NCI-H446 treated with DMSO at 0.1 percent for 48 hours (cell line): Measurements from ENCODE around the gene PLCB1.
"Not testable (repeated sequence)": the region's sequence is repeated elsewhere in the genome, so short reads cannot be mapped to it uniquely, and the experiment has no call there.

Experiments used
- DNase-seq: peaks from one replicate; lab custom pipeline; 2025; lab: John Stamatoyannopoulos, UW

Gene PLCB1

DNA sequence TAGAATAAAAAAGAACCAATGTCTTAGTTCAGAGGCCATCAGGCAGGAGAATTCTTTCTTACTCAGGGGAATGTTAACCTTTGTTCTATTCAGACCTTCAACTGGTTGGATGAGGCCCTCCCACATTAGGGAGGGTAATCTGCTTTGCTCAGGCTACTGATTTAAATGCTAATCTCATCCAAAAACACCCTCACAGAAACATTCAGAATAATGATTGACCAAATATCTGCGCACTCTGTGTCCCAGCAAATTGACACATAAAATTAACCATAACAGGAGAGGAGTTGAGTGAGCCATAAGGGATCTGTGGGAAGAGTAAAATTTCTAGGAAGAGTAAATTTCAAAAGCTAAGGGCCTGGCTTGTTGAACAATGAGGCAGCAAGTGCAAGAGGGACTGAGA is 702.8 kb downstream of the PLCB1 start:
- DNase-seq: no peak

- DNase-seq: no peak
Observed at GRCh38 chr20:8837396-8837795, 705.3 kb downstream of the PLCB1 start.

GRCh38 chr20:8842525-8842924 is 710.5 kb downstream of the PLCB1 start:
- DNase-seq: no peak

DNA sequence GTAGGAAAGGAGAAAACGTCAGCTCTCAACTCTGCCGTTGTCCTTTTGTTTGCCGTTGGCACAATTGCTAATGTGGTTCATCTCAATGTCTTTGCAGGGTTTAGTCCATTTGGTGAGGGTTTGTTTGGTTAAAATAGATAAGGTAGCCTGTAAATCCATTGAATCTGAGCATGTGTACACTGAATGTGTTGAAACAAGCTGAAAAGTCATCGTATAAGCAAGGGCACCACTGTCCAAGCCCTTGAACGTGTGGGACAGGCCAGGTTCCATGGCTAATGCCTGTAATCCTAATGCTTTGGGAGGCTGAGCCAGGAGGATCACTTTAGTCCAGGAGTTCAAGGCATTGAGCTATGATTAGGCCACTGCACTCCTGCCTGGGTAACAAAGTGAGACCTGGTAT is 712.1 kb downstream of the PLCB1 start:
- no peak for DNase-seq

- DNase-seq: no peak
Observed at GRCh38 chr20:8849990-8850389, 717.9 kb downstream of the PLCB1 start.

DNA sequence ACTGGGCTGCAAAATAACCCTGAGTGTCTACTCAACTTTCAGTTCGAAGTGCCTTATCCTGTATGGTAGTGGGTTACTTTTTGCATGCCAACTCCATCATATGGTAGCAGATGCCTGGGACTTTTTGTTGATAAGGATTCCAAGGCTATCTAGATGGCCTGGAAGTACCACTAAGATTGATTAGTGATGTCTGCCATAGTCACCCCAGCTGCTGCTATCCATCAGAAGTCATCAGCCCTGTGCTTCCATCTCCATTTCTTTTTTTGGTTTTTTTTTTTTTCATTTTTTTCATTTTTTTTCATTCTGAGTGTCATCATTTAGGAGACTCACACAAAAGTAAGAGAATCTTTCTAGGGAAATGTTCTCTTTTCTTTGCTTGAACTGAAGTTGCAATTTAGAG is 719.4 kb downstream of the PLCB1 start:
- no peak for DNase-seq

GRCh38 chr20:8851919-8852318 is 719.9 kb downstream of the PLCB1 start:
- DNase-seq: not testable (repeated sequence)

- DNase-seq: not testable (repeated sequence)
Observed at GRCh38 chr20:8853211-8853610, 721.1 kb downstream of the PLCB1 start.

- DNase-seq: peak; percentile 56
Observed at GRCh38 chr20:8853805-8854338, 721.8 kb downstream of the PLCB1 start.

DNA sequence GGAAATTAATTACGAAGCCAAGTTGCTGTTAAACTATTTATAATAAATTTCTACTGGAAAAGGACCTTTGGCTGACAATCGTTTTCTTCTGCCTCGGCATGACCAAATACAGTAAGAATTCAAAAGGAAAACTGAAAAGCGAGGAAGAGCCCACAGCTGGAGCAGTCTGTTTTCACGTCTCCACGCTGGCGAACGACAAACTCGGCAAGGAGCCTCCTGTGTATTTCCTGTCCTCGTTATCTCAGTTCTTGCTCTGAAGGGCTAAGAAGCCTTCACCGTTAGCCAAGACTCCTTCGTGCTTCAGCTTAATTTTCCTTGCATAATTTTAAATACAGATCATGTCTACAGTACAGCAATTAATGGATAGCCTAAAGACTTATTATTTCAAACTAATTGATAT is 722.5 kb downstream of the PLCB1 start:
- DNase-seq: no peak

DNA sequence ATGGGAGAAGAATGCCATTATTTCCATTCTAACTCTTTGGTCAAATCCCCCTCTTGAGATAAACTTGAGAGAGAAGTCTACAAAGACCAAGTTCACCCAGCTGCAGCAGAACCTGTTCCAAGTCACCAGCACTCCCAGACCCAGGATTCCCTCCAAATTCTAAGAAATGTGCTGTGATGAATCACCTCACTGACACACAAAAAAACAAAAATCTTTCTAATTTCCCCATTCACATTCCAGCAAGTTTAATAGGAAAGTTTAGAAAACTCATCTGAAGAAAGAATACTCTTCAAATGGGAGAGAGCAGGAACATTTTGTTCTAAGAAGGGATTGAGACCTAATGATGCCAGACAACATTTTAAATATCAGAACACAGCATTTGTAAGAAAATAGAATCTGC is 723.2 kb downstream of the PLCB1 start:
- DNase-seq: no peak

DNA sequence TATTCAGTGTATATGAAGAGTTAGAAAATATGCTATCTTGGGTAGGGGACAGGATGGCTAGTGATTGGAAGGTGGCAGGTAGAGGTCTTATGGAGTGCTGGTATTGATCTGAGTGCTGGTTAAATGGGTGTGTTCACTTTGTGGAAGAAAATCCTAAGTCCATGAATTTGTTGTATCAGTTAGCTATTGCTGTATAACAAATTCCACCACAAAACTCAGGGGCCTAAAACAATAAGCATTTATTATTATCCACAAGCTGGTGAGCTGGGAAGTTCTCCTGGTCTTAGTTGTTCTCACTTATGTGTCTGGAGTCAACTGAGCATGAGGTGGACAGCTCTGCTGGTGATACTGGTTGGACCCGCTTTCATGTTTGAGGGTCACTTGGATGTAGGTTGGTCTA is 724.6 kb downstream of the PLCB1 start:
- no peak for DNase-seq

DNA sequence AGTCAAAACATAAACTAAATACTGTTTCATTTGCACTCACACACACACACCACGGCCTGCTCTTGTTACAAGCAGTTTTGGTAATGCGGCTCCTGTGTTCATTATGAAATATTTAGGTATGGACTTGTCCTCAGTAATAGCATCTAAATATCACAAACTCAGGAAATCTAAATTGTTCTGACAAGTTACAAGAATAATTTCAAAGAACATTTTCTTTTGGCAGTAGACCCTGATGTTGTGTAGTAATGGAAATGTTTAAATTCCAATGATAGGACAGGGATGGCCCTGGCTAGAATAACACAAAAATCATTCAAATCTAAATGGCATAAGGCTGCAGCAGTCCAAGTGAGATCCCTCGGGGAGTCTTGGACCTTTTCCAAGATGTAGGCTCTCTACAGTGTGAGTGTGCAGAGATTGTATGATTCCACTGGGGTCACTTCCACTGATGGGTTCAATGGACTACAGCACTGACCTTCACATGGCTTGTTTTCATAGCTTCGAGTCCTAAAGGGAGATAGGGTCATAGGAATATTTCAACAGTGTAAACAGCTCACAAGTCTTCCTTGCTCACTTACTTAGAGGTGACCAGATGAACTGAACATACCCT is 726.2 kb downstream of the PLCB1 start:
- no peak for DNase-seq

DNA sequence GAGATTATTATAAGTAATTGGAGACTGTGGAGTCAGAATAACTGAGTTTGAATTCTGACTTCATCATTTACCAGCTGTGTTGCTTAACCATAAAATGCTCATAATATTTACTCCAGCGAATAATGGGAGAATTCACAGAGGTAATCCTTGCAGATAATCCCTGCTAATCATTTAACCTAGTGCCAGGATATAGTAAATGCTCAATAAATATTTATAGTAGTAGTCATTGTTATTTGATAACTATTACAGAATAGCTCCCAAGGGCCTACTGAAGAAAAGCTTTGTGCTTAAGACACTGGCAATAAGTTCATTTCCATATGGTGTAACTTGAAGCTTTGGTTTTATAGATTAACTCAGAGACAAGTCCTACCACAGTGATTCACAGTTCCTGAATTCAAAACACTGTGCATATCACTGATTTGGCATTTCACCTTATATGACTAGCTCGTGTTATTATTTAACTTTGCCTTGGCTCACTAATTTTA is 728.0 kb downstream of the PLCB1 start:
- DNase-seq: no peak

DNA sequence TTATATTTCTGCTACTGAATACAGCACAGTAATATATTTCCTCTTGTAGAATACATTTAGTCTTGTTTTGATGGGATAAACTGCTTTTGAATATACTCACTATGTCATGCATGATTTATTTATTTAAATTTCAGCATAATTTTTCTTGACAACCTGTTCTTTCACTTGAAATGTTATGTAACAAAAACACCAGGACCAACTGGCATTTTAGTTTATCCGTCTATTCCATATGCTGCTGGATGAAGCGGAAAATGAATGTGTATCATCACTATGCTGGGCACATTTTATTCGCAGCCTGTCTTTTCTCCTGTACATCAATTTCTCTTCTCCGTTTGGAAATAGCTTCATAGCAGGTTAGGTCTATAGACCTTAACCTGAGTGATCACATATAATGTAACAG is 730.0 kb downstream of the PLCB1 start:
- peak; percentile 37 for DNase-seq

- no peak for DNase-seq
Observed at GRCh38 chr20:8865636-8866035, 733.6 kb downstream of the PLCB1 start.

GRCh38 chr20:8867038-8867740 is 735.1 kb downstream of the PLCB1 start:
- no peak for DNase-seq

GRCh38 chr20:8870652-8871051 is 738.6 kb downstream of the PLCB1 start:
- no peak for DNase-seq

DNA sequence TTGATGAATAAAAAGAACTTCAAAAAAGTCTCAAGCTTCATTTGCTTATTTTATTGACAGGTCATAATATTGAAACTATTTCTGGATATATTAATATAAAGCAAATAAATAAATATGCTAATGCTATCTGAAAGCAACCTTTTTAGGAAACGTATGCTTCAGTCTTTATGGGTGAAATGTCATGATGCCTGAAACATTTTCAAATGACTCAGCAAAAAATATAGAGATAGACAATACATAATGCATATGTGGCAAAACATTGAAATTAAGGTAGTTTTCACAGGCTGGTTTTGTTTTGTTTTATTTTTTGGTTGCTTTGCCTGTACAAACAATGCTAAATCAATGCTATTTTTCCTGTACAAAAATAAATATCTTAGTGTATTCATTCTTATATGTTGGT is 742.4 kb downstream of the PLCB1 start:
- no peak for DNase-seq

DNA sequence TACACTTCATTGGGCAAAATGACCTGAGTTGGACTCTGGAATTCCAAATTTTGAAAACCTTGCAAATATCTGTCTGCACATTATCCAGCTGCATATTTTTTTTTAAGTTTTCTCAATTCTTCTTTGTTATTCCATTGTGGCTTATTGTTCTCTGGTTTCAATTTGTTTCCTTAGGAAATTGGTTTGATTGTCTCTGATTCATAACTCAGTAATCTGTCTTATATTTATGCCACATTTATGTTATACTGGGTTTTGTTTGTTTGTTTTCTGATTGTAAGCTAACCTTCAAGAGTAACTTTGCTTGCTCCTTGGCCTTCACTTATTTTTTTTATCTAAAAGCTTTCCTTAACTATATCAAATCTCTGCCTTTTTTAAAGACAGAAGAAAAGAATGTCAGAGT is 743.5 kb downstream of the PLCB1 start:
- DNase-seq: no peak

- no peak for DNase-seq
Observed at GRCh38 chr20:8876366-8876765, 744.3 kb downstream of the PLCB1 start.

DNA sequence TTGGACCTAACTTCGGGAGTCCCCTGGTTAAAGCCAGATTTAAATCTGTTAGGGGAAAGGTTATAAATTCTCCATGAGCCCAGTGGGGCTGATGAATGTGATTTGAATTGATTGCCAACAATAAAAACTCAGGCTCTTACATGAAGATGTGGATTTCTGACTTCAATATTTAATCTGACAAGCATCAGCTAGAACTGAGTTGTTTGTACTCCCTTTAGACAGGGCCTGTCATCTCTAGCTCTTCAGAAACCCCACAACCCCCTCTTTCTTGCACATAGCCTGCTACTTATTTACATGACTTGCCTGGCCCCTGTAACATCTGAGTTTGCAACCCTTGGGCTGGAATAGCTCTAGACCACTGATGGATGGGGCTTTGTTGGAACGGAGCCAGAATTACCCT is 745.2 kb downstream of the PLCB1 start:
- no peak for DNase-seq

- DNase-seq: no peak
Observed at GRCh38 chr20:8879669-8880068, 747.6 kb downstream of the PLCB1 start.
